Left renal pelvis (tissue), 4 donors: ENCODE results near the gene SNAPC2. TPM values are rescaled to one million over a fixed set of nuclear protein-coding genes. Genes with fewer than 3 reads are reported as not detected.

Experiments used
- DNase-seq, 4 donors: peaks; one replicate each; pipeline ENCODE4 v3.0.0-alpha.2; 2013; ENCODE audit warnings: low read depth in 4 of 4, low spot score in 3 of 4
- polyA plus RNA-seq, 4 donors: library from polyadenylated mRNA; unstranded; fragments of 120-200 nt; gene quantifications; one replicate each; pipeline ENCODE4 v1.2.1, GENCODE V29; 2013; ENCODE audit not compliant: insufficient read length in 4 of 4

The SNAPC2 gene
- polyA plus RNA-seq, 4 donors = 13.6 to 20.9 (median 16.1) TPM

DNA sequence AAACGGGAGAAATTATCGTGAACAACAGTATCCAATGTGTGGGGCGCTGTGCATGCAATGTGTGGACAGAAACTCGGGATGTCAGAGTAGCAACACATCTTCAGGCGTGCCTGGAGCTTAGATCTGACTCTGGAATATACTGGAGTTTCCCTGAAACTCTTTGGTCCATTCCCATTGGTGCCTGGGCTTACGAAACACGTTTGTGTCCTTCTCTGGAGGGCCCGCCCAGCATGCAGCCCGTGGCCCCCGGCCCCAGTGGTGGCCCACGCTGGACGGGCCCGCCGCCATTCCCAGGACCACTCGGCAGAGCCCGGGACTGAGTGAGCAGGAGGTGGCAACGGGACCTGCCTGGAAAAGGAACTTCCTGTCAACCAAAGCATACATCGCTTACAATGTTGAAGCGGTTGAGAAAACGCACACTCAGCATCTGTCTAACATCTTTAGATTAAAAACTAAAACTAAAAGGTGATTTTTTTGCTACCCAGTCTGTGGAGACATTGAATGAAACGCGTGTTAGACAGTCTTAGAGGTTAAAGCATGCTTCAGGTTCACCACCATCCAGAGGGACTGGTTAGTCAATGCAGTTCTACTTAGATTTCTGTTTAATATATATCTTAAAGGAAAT, 42.6 kb downstream of the SNAPC2 start:
- no peak for DNase-seq

DNA sequence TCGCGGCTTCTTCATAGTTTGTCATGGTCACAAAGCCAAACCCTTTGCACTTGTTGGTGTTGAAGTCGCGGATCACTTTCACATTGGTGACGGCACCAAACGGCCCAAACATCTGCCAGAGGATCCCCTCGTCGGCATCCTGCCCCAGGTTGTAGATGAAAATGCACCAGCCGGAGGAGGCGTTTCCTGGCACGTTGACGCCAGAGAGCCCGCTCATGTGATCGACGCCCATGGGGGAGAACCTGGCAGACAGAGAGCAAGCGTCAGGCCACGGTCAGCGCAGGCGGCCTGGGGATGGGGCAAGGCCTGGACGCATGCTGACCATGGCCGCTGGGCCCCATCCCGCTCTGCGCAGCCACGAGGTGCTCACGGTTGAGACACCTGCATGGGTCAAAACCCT, 43.4 kb downstream of the SNAPC2 start:
- no peak for DNase-seq

DNA sequence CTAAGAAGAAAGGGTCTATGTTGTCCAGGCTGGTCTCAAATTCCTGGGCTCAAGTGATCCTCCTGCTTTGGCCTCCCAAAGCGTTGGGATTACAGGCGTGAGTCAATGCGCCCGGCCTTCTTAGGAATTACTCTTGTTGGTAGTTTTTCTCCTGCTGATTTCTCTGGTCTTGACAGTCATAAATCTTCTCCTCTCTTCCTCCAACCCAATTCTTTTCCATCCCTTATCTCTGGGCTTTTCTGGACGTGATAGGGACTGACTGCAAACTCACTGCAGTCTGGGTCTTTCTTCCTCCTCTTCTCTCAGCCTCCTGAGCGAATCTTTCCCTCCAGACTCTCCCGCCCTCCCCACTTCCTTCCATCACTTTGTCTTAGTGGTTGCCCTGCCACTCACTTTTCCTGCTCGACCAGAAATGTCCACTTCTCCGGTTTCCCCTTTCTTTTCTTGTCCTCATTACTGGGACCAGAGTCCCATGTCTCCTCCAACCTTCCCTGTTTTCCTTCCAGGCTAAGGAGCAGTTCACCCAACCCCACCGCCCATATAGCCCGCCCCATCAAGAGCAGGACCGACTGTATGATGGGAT, 45.2 kb downstream of the SNAPC2 start:
- no peak for DNase-seq

DNA sequence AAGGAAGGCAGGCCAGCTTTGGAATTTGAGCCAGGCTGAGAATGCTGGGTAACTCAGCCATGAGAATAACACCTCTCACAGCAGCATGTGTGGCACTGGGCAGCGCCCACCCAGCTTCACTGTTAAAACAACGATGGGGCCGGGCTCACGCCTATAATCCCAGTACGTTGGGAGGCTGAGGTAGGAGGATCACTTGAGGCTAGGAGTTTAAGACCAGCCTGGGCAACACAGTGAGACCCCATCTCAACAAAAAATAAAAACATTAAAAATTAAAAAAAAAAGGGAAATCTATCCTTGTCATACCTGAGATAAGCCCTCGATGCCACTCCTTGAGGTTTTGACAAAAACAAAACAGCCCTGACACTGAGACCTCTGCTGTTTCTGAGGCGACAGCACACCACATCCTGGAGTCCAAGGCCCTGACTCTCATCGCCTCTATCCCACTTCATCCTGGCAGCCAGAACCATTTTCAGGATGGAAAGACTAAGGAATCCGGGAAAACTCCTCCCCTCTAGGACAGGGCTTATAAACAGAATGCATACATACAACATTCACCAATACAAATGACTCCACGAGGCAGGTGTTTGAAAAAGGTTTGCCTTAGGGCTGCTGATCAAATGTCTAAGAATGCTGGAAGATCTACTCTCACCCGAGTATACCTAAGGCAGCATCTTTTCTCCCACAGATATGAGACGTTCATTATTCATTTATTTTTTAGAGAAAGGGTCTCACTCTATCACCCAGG, 46.0 kb downstream of the SNAPC2 start:
- DNase-seq = no peak

DNA sequence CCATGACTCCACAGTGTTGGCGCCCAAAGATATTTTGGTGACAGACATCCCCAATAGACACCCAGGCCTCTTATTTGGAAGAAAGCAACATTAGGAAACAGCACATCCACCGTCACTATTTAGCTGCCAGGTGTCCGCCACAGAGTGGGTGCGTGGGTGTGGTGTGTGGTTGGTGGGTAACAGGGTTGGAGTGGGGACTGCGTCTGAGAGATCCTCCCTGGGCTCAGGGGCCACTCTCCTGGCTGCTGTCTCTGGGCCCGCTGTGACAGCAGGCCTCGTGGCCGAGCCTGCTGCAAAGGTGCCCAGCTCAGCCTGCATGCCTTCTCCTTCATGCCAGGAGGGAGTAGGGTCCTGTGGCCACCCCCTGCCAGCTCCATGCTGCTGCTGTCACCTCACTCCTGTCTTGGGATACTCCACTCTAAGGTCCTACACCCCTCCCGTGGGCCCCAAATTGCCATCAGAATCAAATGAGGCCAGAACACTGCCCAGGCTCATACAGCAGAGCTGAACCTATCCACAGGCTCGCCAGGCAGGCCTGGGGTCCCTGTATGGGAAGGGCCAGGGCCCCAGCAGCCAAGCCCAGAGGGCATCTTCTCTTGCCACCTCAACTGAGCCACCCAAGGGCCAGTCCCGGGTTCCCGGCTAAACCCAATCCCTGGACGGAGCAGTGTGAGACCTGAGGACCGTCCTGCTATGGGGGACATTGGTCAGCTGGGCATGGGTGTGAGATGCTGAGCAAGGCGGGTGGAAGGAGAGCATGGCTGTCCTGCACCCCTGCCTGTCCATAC, 48.1 kb downstream of the SNAPC2 start:
- DNase-seq = no peak

DNA sequence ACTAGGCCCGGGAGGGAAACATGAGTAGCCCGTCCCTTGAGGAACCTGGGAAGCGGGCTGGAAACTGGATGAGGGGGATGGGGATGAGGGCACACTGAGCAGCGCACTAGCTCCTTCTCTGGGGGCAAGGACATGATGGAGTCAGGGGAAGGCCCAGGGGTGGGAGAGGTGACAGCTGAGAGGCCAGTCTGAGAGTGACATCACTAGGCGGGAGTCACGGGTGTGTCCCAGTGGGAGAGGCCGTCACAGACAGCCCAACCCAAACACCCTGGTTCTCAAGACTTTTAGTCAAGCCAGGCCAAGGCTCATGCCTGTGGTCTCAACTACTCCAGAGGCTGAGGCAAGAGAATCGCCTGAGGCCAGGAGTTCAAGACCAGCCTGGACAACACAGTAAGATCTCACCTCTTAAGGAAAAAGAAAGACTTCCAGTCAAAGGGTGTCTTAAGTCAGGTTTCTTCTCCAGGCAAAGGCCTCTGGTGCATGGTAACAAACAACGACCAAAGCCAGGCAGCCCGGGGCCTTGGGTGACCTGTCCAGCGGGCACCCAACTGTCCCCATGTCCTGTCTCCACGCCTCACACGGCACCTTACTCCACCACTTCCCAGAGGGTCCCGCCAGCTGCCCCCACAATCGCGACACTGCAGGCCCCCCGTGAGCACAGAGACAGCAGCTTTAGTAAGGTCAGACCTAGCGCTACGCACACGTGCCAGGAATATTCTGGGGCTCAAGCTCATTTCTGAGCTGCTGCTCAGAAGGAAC, 48.8 kb downstream of the SNAPC2 start:
- DNase-seq = no peak

DNA sequence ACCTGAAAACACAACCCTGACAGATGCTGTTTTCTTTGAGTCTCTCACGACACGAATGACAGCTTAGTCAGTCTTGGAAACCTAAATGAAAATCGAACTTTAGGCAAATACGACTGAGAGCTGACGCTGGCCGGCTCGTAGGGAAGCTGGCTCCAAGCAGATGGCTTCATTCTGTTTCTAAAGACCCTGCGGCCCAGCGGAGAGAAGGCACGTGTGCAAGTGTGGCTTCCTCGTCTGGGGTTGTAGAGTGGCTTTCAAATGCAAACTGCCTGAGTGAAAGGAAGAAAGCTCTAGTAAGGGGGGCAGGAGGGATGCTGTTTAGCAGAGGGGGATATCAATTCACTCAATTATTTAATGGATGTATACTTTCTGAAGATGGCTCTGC, 49.4 kb downstream of the SNAPC2 start:
- DNase-seq = no peak

DNA sequence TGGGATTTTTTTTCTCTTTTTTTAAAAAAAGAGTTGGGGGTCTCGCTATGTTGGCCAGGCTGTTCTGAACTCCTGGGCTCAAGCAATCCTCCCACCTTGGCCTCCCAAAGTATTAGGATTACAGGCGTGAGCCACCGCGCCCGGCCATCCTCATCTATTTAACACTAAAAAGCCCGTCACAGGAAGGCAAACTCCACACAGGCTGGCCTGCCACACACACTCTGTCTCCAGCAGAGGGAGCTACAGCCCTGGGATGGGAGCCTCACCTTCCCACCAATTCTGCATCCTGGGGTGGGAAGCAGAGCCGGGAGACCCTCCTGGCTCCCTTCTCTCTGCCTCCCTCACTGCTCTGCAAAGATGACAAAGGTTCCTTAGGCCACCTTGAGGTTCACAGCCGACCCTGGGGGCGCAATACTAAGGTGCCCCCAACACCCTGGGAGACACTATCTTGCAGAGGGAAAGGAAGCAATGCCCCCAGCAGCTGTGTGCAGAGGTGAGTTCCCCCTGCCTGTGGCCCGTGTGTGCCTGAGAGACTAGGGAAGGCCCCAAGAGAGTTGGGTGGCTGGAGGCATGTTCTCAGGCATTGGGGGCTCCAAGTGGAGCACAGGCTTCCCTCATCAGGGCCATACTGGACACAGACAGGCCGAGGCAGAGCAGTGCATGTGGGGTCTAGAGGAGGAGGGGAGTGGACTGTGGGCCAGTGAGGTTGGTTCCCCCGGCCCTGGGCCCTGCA, 50.7 kb downstream of the SNAPC2 start:
- no peak for DNase-seq

DNA sequence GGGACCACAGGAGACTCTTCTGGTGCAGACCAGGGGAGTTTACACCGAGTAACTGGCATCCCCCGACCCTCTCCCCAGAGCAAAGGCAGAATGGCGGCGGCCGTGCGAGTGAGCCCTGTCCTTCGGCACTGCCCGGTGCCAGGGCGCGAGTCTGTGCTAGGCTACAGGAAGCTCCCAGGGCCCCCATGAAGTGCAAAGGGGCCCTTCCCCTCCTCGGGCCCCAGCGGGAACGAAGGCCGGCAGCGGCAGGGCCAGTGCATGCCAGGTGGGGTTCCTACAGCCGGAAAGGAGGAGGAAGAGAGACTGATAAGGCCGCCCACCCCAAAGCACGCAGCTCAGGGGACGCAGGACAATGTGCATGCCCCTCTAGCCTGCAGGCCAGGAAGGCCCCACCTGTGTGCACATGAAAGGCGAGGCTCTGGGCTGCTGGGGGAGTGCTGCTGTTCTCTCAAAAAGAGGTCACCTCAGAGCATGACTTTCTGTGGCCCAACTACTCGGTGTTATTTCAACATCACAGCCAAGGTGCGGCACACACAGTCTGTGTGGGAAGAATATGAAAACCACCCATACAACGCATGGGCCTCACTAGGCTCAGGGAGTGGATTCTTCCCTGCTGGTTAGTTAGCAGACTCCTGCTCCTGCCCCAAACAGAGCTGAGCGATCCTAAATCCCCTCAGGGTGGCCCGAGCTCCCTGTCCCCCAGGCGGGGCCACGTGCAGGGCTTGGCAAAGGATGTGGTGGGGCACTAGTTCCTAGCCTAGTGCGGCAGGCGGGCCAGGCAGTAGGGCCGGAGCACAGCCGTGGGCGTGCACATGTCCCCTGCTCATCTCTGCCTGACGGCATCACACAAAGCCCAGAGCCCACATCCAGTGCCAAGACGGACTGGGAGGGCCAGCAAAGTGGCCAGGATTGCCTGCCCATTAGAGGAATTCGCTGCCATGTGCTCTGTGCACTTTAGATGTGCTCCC, 51.7 kb downstream of the SNAPC2 start:
- no peak for DNase-seq

Other genes with a start within 250 kb of the SNAPC2 start
- gene MCEMP1, start 243.2 kb upstream of the SNAPC2 start, polyA plus RNA-seq = under 1 TPM; 0.13 to 0.31 (median 0.24) TPM
- gene TRAPPC5, start 239.5 kb upstream of the SNAPC2 start, polyA plus RNA-seq = 10 to 100 TPM; 34.1 to 65.4 (median 41.0) TPM
- 1 to 10 TPM in 1 of 4 donors, under 1 TPM in 3; 0.19 to 1.2 (median 0.36) TPM for gene FCER2, start 218.2 kb upstream of the SNAPC2 start, polyA plus RNA-seq
- under 1 TPM in 1 of 4 donors, not detected in 3; 0.31 TPM for gene CLEC4G, start 188.2 kb upstream of the SNAPC2 start, polyA plus RNA-seq
- gene CD209, start 172.8 kb upstream of the SNAPC2 start, polyA plus RNA-seq = 1 to 10 TPM in 3 of 4 donors, under 1 TPM in 1; 0.87 to 6.0 (median 1.7) TPM
- gene CLEC4M, start 157.1 kb upstream of the SNAPC2 start, polyA plus RNA-seq = 1 to 10 TPM in 3 of 4 donors, under 1 TPM in 1; 0.08 to 3.0 (median 2.1) TPM
- gene EVI5L, start 90.1 kb upstream of the SNAPC2 start, polyA plus RNA-seq = 10 to 100 TPM; 14.0 to 18.7 (median 16.1) TPM
- gene PRR36, start 45.9 kb upstream of the SNAPC2 start, polyA plus RNA-seq = 1 to 10 TPM; 3.5 to 9.9 (median 6.8) TPM
- gene LRRC8E, start 31.8 kb upstream of the SNAPC2 start, polyA plus RNA-seq = 1 to 10 TPM in 3 of 4 donors, under 1 TPM in 1; 0.46 to 3.2 (median 2.1) TPM
- gene MAP2K7, start 16.5 kb upstream of the SNAPC2 start, polyA plus RNA-seq = 10 to 100 TPM; 20.8 to 41.9 (median 24.8) TPM
- under 1 TPM in 3 of 4 donors, not detected in 1; 0.24 to 0.60 (median 0.59) TPM for gene TGFBR3L, start 5.5 kb upstream of the SNAPC2 start, polyA plus RNA-seq
- gene CTXN1, start 5.8 kb downstream of the SNAPC2 start, polyA plus RNA-seq = 10 to 100 TPM; 11.6 to 34.1 (median 13.9) TPM
- 10 to 100 TPM; 31.1 to 61.0 (median 42.3) TPM for gene TIMM44, start 23.3 kb downstream of the SNAPC2 start, polyA plus RNA-seq
- gene ELAVL1, start 85.3 kb downstream of the SNAPC2 start, polyA plus RNA-seq = 10 to 100 TPM; 66.7 to 94.5 (median 85.1) TPM
- under 1 TPM; 0.29 to 0.47 (median 0.39) TPM for gene CCL25, start 132.4 kb downstream of the SNAPC2 start, polyA plus RNA-seq
- gene FBN3, start 229.3 kb downstream of the SNAPC2 start, polyA plus RNA-seq = 10 to 100 TPM; 19.5 to 61.6 (median 46.2) TPM